GM12878 (cell line): Measurements from ENCODE around the gene CYB561A3. TPM values are rescaled to one million over a fixed set of nuclear protein-coding genes. Genes with fewer than 3 reads are reported as not detected.

ENCODE experiments used
- ATAC-seq: fragments of 200-7000 bp; cut with Tn5 transposase; 3 replicates; pipeline ENCODE4 v1.9.1; 2020; ENCODE audit warnings: mild to moderate bottlenecking, moderate library complexity
- BruUV-seq: library from RNA; stranded (reverse); fragments of 400-500 nt; replicated peaks from 2 replicates; lab custom pipeline; 2021; lab: Mats Ljungman, UMichigan
- CTCF ChIA-PET: fragments of 300-600 bp; sonication (Branson Sonifier 250); formaldehyde crosslinking; extraction: SDS; loops from one replicate; lab custom pipeline; 2021; ENCODE audit warnings: inconsistent platforms; lab: Yijun Ruan, JAX
- POLR2A ChIA-PET: fragments of 350-600 bp; formaldehyde crosslinking; extraction: SDS; loops from one replicate; lab custom pipeline; 2021; ENCODE audit warnings: inconsistent platforms; lab: Charles Lee
- RAD21 ChIA-PET: fragments of 300-600 bp; sonication (Branson Sonifier 250); formaldehyde crosslinking; loops from one replicate; lab custom pipeline; 2023; ENCODE audit warnings: antibody characterized with exemption; ENCODE audit not compliant: unreplicated experiment; lab: Charles Lee
- SMC1A ChIA-PET: fragments of 300-600 bp; sonication (Branson Sonifier 250); formaldehyde crosslinking; loops from one replicate; lab custom pipeline; 2023; ENCODE audit not compliant: unreplicated experiment, uncharacterized antibody; lab: Charles Lee
- DNase-seq: peaks from one replicate; pipeline ENCODE4 v3.0.0-alpha.2; 2011; ENCODE audit warnings: low read depth, low spot score
- FAIRE-seq: peaks from 3 replicates; lab custom pipeline; 2011; peaks lifted over from hg19 to GRCh38; lab: Jason Lieb, UNC
- H2AFZ ChIP-seq: 2 replicates; pipeline ENCODE4 v1.6.0; 2011; ENCODE audit warnings: low read depth, low read length, control low read depth; ENCODE audit not compliant: control insufficient read depth
- H3K27ac ChIP-seq: 2 replicates; pipeline ENCODE4 v1.5.1; 2011; ENCODE audit warnings: control low read depth; ENCODE audit not compliant: control insufficient read depth, insufficient read depth
- H3K27me3 ChIP-seq, 2 experiments: replicated peaks in 1 of 2; 2 replicates each; pipeline versions ENCODE4 v1.6.0 to v1.6.1; 2011; ENCODE audit warnings: low read length in 1 of 2; ENCODE audit not compliant: control insufficient read depth in 2 of 2, insufficient read depth in 2 of 2
- H3K36me3 ChIP-seq, 2 experiments: 2 replicates each; pipeline ENCODE4 v1.5.1; 2011; ENCODE audit warnings: low read length in 1 of 2; ENCODE audit not compliant: control insufficient read depth in 2 of 2, insufficient read depth in 2 of 2
- H3K4me1 ChIP-seq: 2 replicates; pipeline ENCODE4 v1.6.1; 2011; ENCODE audit warnings: mild to moderate bottlenecking, low read length, moderate library complexity, mixed read lengths; ENCODE audit not compliant: control insufficient read depth, insufficient read depth
- H3K4me2 ChIP-seq: 2 replicates; pipeline ENCODE4 v1.6.0; 2011; ENCODE audit warnings: control low read depth; ENCODE audit not compliant: control insufficient read depth, insufficient read depth
- H3K4me3 ChIP-seq: fragments of 200-600 bp; sonication (generic); 2 replicates; pipeline ENCODE4 v1.5.1; 2016
- H3K79me2 ChIP-seq: 2 replicates; pipeline ENCODE4 v1.6.0; 2011; ENCODE audit warnings: low read length; ENCODE audit not compliant: control insufficient read depth, insufficient read depth
- H3K9ac ChIP-seq: 2 replicates; pipeline ENCODE4 v1.8.0; 2011; ENCODE audit warnings: low read length, control low read depth, mixed read lengths; ENCODE audit not compliant: control insufficient read depth, insufficient read depth
- H3K9me3 ChIP-seq: replicated peaks from 3 replicates; pipeline ENCODE4 v1.5.1; 2011; ENCODE audit warnings: mild to moderate bottlenecking, low read length; ENCODE audit not compliant: control insufficient read depth, insufficient read depth
- H4K20me1 ChIP-seq: 2 replicates; pipeline ENCODE4 v1.6.0; 2011; ENCODE audit not compliant: control insufficient read depth, insufficient read depth
- E2F8 ChIP-seq: fragments of 450-650 bp; IDR thresholded peaks from 2 replicates; pipeline ENCODE4 v1.6.1; 2018; ENCODE audit warnings: mild to moderate bottlenecking, low read depth, moderate library complexity; ENCODE audit not compliant: partially characterized antibody
- MYC ChIP-seq: IDR thresholded peaks from 2 replicates; pipeline ENCODE4 v1.6.1; 2011; ENCODE audit warnings: mild to moderate bottlenecking, low read length, moderate library complexity, inconsistent platforms; ENCODE audit not compliant: insufficient read depth, insufficient replicate concordance, insufficient read length, severe bottlenecking
- ZBTB4 ChIP-seq: fragments of 450-650 bp; formaldehyde crosslinking; IDR thresholded peaks from 2 replicates; pipeline ENCODE4 v1.4.0; 2022; ENCODE audit warnings: mild to moderate bottlenecking, moderate library complexity
- WGBS: methylation state at CpG from one replicate; pipeline ENCODE4 v1.1.6; 2016; ENCODE audit warnings: low lambda C conversion rate; ENCODE audit not compliant: insufficient replicate concordance, insufficient coverage; ENCODE audit errors: missing lambda C conversion rate; 5-methylcytosine and 5-hydroxymethylcytosine counted together
- in situ Hi-C: fragments of 300-500 bp; cut with MboI; formaldehyde crosslinking; loops from 9 replicates; pipeline ENCODE4 v1.14.3; 2018; ENCODE audit warnings: mixed read lengths
- intact Hi-C: fragments of 100-400 bp; cut with micrococcal nuclease; formaldehyde crosslinking; loops from one replicate; pipeline ENCODE4 v1.14.2; 2022; ENCODE audit not compliant: unreplicated experiment
- polyA plus RNA-seq, 11 experiments: library from polyadenylated mRNA; depleted of rRNA in 4 of 11; unstranded in 6 of 11; stranded (reverse) in 5 of 11; fragments of >200 nt; fragmentation: Nextera tagmentation in 4 of 11; fragmentation: Illumina TruSeq in 1 of 11; extraction: Ambion mirVana in 4 of 11; extraction: Trizol in 1 of 11; gene quantifications; 1 replicate in 1 of 11; 2 replicates in 10 of 11; pipeline versions ENCODE4 v1.2.1 to v1.2.3, GENCODE V29; 2011 to 2016; ENCODE audit warnings: inconsistent platforms in 2 of 11, missing spikeins in 2 of 11, low read depth in 1 of 11
- total RNA-seq, 4 experiments: library from RNA; depleted of rRNA in 3 of 4; stranded (reverse); fragments of >200 nt in 3 of 4; fragmentation: Illumina TruSeq in 1 of 4; extraction: Trizol in 1 of 4; gene quantifications; 2 replicates each; pipeline versions ENCODE4 v1.2.1 to v1.2.3, GENCODE V29; 2013 to 2021

CYB561A3 gene
- total and polyA plus RNA-seq, 10 of the 15 experiments (the other 5 are each of a cell fraction or from before 2014, with no cell fraction given): 40.1 to 169 (median 74.4) TPM

- ChIA-PET CTCF (no interaction called here), SMC1A (no interaction called here), RAD21 (no interaction called here), POLR2A (no interaction called here)
- Histone ChIP-seq H3K27ac (no peak overlapping the region), H3K79me2 (no peaks in the 10 kb centered on the region), H3K9ac (no peak overlapping the region), H3K4me3 (no peak overlapping the region), H3K4me1 (no peaks in the 10 kb centered on the region), H4K20me1 (no peaks in the 10 kb centered on the region; the same call in 1 of the 2 replicates), H3K4me2 (no peak overlapping the region), H3K36me3 (peaks cover 19 to 43% of the 10 kb centered on the region in 2 experiments), H3K9me3 (no peaks in the 10 kb centered on the region), H3K27me3 (no peaks in the 10 kb centered on the region), H2AFZ (no peak overlapping the region)
- 100% methylated on average over 1 of the region's 1 CpG for WGBS
- no TSS peak for BruUV-seq
- ATAC-seq: no peak
- in situ Hi-C loops (no loop called here), intact Hi-C loops (no loop called here)
- TF ChIP-seq MYC (no peak), ZBTB4 (CRISPR knock-in tag) (no peak), E2F8 (no peak)
- no peak for DNase-seq
- FAIRE-seq: no peak
These were observed 42.0 kb upstream of the CYB561A3 start for GRCh38 chr11:61403658-61404057.
